Endodermal cell (in vitro differentiated cells): ENCODE measurements around the gene RUBCNL. TPM values are rescaled to one million over a fixed set of nuclear protein-coding genes. Genes with fewer than 3 reads are reported as not detected.
"Not testable (repeated sequence)": the region's sequence is repeated elsewhere in the genome, so short reads cannot be mapped to it uniquely, and the experiment has no call there.

Experiments
- DNase-seq: peaks from one replicate; pipeline ENCODE4 v3.0.0-alpha.2; 2017
- H3K27ac ChIP-seq: 2 replicates; pipeline ENCODE4 v1.5.1; 2013; ENCODE audit warnings: mild to moderate bottlenecking, low read depth, low read length, moderate library complexity
- H3K27me3 ChIP-seq: 2 replicates; pipeline ENCODE4 v1.6.1; 2013; ENCODE audit warnings: mild to moderate bottlenecking, low read length, moderate library complexity; ENCODE audit not compliant: insufficient read depth, control insufficient read depth, poor library complexity, severe bottlenecking
- H3K36me3 ChIP-seq: 2 replicates; pipeline ENCODE4 v1.7.0; 2013; ENCODE audit warnings: mild to moderate bottlenecking, low read length, moderate library complexity; ENCODE audit not compliant: control insufficient read depth, insufficient read depth
- H3K4me1 ChIP-seq: one replicate; pipeline ENCODE4 v1.7.0; 2013; ENCODE audit warnings: low read length; ENCODE audit not compliant: control insufficient read depth, insufficient read depth
- H3K4me3 ChIP-seq: 2 replicates; pipeline ENCODE4 v1.5.1; 2013; ENCODE audit warnings: mild to moderate bottlenecking, low read length, moderate library complexity
- H3K9ac ChIP-seq: 2 replicates; pipeline ENCODE4 v1.6.1; 2013; ENCODE audit warnings: mild to moderate bottlenecking, low read length, moderate library complexity; ENCODE audit not compliant: poor library complexity, severe bottlenecking; ENCODE audit errors: extremely low read depth
- H3K9me3 ChIP-seq: 2 replicates; pipeline ENCODE4 v1.6.1; 2013; ENCODE audit warnings: mild to moderate bottlenecking, low read length, moderate library complexity; ENCODE audit not compliant: control insufficient read depth
- H3K27ac Mint-ChIP-seq: 2 replicates; pipeline ENCODE4 v1.8.0; 2020; ENCODE audit warnings: mixed read lengths
- H3K27me3 Mint-ChIP-seq: 2 replicates; pipeline ENCODE4 v1.8.0; 2021; ENCODE audit warnings: mild to moderate bottlenecking, mixed read lengths; ENCODE audit not compliant: insufficient read depth
- H3K36me3 Mint-ChIP-seq: 2 replicates; pipeline ENCODE4 v1.8.0; 2020; ENCODE audit warnings: low read depth, mixed read lengths
- H3K4me1 Mint-ChIP-seq: 2 replicates; pipeline ENCODE4 v1.8.0; 2020; ENCODE audit warnings: mixed read lengths
- H3K4me3 Mint-ChIP-seq: 2 replicates; pipeline ENCODE4 v1.8.0; 2020; ENCODE audit warnings: mild to moderate bottlenecking, moderate library complexity, mixed read lengths
- H3K9me3 Mint-ChIP-seq: 2 replicates; pipeline ENCODE4 v1.8.0; 2020; ENCODE audit warnings: mild to moderate bottlenecking, mixed read lengths
- WGBS, 2 experiments: methylation state at CpG; one replicate each; pipeline versions ENCODE4 v1.1.5 to v1.1.7; 2013; ENCODE audit warnings: missing lambda C conversion rate in 2 of 2, mixed read lengths in 1 of 2; ENCODE audit not compliant: insufficient coverage in 1 of 2, insufficient read length in 1 of 2; 5-methylcytosine and 5-hydroxymethylcytosine counted together
- total RNA-seq, 2 donors: library from RNA; stranded (reverse); fragmentation: NEBNext Ultra II Directional in 1 of 2; extraction: Animal tissue kit (Norgen Biotek cat#: 25700) in 1 of 2; gene quantifications; 2 replicates in 1 of 2; 3 replicates in 1 of 2; pipeline ENCODE4 v1.2.1, GENCODE V29; 2021
- TF ChIP-seq, protein P1 (sequence below): fragments of 200-600 bp; sonication (generic); conservative IDR thresholded peaks from 2 replicates; pipeline ENCODE4 v1.5.0; 2021; ENCODE audit warnings: antibody characterized with exemption, mild to moderate bottlenecking

Gene RUBCNL
- total RNA-seq, 2 donors from 2014 or later: 3.1 to 3.6 TPM

DNA sequence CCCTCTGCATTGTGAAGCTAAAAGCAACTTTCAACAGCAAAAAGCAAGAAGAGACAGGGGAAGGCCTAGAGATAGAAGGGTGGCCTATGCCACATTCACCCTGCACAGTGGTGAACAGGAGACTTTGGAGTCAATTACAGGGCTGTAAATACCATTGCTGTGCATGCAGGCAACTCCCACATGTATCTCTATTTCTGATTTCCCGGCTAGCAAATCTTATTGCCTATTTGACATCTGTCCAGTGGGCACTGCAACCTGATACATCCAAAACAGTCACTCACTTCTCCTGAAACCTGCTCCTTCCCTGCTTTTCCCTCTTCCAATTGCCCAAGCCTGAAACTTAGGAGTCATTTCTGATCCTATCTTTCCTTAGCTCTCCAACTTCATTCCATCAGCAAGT, 13.4 kb downstream of the RUBCNL start:
- 92 to 93% methylated on average over 1 of the region's 1 CpG for WGBS, 2 experiments
- Mint-ChIP-seq H3K4me1 (peaks cover 16% of the 10 kb centered on the region), H3K27ac (no peak overlapping the region), H3K27me3 (peaks cover 7% of the 10 kb centered on the region), H3K36me3 (no peaks in the 10 kb centered on the region), H3K4me3 (no peak overlapping the region), H3K9me3 (no peaks in the 10 kb centered on the region)
- Histone ChIP-seq H3K36me3 (no peaks in the 10 kb centered on the region), H3K27me3 (no peaks in the 10 kb centered on the region), H3K9ac (no peak overlapping the region), H3K27ac (no peak overlapping the region), H3K4me1 (no peaks in the 10 kb centered on the region), H3K9me3 (no peaks in the 10 kb centered on the region), H3K4me3 (no peak overlapping the region)
- no peak for DNase-seq
- TF ChIP-seq, protein P1, sequence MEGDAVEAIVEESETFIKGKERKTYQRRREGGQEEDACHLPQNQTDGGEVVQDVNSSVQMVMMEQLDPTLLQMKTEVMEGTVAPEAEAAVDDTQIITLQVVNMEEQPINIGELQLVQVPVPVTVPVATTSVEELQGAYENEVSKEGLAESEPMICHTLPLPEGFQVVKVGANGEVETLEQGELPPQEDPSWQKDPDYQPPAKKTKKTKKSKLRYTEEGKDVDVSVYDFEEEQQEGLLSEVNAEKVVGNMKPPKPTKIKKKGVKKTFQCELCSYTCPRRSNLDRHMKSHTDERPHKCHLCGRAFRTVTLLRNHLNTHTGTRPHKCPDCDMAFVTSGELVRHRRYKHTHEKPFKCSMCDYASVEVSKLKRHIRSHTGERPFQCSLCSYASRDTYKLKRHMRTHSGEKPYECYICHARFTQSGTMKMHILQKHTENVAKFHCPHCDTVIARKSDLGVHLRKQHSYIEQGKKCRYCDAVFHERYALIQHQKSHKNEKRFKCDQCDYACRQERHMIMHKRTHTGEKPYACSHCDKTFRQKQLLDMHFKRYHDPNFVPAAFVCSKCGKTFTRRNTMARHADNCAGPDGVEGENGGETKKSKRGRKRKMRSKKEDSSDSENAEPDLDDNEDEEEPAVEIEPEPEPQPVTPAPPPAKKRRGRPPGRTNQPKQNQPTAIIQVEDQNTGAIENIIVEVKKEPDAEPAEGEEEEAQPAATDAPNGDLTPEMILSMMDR: no peak

DNA sequence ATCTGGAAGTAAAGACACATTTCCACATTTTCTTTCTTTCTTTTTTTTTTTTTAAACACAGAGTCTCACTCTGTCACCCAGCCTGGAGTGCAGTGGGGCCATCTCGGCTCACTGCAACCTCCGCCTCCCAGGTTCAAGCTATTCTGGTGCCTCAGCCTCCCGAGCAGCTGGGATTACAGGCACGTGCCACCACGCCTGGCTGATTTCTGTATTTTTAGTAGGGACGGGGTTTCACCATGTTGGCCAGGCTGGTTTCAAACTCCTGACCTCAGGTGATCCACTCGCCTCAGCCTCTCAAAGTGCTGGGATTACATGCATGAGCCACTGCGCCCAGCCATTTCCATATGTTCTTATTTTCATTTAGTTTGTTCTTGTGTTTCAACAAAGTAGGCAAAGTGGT, 14.1 kb downstream of the RUBCNL start:
- 86 to 94% methylated on average over 7 to 8 of the region's 8 CpGs for WGBS, 2 experiments
- DNase-seq, H3K27me3 Mint-ChIP-seq, H3K27me3 ChIP-seq, H3K9me3 ChIP-seq, H3K27ac ChIP-seq, H3K27ac Mint-ChIP-seq, H3K9me3 Mint-ChIP-seq, H3K4me3 Mint-ChIP-seq, H3K36me3 ChIP-seq, H3K36me3 Mint-ChIP-seq, H3K9ac ChIP-seq, H3K4me3 ChIP-seq, H3K4me1 ChIP-seq: not testable (repeated sequence)
- H3K4me1 Mint-ChIP-seq: peaks cover 16% of the 10 kb centered on the region

DNA sequence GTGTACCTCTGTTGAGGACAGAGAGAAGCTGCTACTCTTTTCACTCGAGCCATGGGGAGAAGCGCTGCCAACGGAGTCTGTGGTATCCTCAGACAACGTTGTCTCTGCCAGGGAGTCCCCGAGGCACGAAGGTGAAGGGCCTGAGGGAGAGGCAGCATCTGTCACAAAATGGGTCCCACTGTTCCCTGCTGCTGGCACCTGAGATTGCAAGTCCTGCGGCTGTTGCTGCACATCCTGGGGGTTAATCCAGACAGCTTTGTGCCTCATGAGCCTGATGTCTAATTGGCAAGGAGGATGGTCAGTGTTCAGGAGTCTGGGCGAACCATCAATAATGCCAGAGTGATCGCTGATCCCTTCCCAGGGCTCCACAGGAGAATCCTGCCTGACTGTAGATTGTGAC, 15.0 kb downstream of the RUBCNL start:
- H3K27ac Mint-ChIP-seq: no peak overlapping the region

More for the DNA sequence above, 15.0 kb downstream of the RUBCNL start:
- 89 to 94% methylated on average over 9 of the region's 9 CpGs for WGBS, 2 experiments
- Histone ChIP-seq H3K36me3 (no peaks in the 10 kb centered on the region), H3K9ac (no peak overlapping the region), H3K4me3 (no peak overlapping the region), H3K27me3 (no peaks in the 10 kb centered on the region), H3K4me1 (no peaks in the 10 kb centered on the region), H3K27ac (no peak overlapping the region), H3K9me3 (no peaks in the 10 kb centered on the region)
- peaks cover 16% of the 10 kb centered on the region for H3K4me1 Mint-ChIP-seq
- no peaks in the 10 kb centered on the region for H3K9me3 Mint-ChIP-seq
- peaks cover 7% of the 10 kb centered on the region for H3K27me3 Mint-ChIP-seq
- no peak overlapping the region for H3K4me3 Mint-ChIP-seq
- DNase-seq: no peak
- TF ChIP-seq, protein P1: no peak
- H3K36me3 Mint-ChIP-seq: no peaks in the 10 kb centered on the region
